ENCODE measurements around the gene GYS1. TPM values are rescaled to one million over a fixed set of nuclear protein-coding genes. Genes with fewer than 3 reads are reported as not detected.
A peak's percentile ranks its signal among the peaks of the same experiment; 100 is the strongest.
"Not testable (repeated sequence)": the region's sequence is repeated elsewhere in the genome, so short reads cannot be mapped to it uniquely, and the experiment has no call there.

Gene GYS1
- total RNA-seq, 1 donor: 43.2 TPM

GRCh38 chr19:49024233-49024632 lies 31.1 kb upstream of the GYS1 start, which contains the start of gene CGB3:
Gene CGB3, minus strand, starts transcription at chr19:49024333. Its CDS starts 362 bp downstream, at chr19:49023971.
- DNase-seq (ENCODE audit: low read depth); H3K4me3 ChIP-seq (ENCODE audit: low read depth, low read length): not testable (repeated sequence)

GRCh38 chr19:49022116-49022515 lies 29.0 kb upstream of the GYS1 start:
- no peak overlapping the region for H3K4me3 ChIP-seq (ENCODE audit: low read depth, low read length)
- no peak for DNase-seq (ENCODE audit: low read depth)
- no peak for TF ChIP-seq CTCF (IDR thresholded peaks at IDR 0.05; ENCODE audit: insufficient read depth, low read depth, low read length)

GRCh38 chr19:49020931-49021895 lies 28.1 kb upstream of the GYS1 start:
- no peak overlapping the region for H3K4me3 ChIP-seq (ENCODE audit: low read depth, low read length)
- TF ChIP-seq CTCF (IDR thresholded peaks at IDR 0.05; ENCODE audit: insufficient read depth, low read depth, low read length): no peak
- peak; percentile 34 for DNase-seq (ENCODE audit: low read depth)

- TF ChIP-seq CTCF (IDR thresholded peaks at IDR 0.05; ENCODE audit: insufficient read depth, low read depth, low read length): no peak
- no peak for DNase-seq (ENCODE audit: low read depth)
- no peak overlapping the region for H3K4me3 ChIP-seq (ENCODE audit: low read depth, low read length)
Measured at GRCh38 chr19:49020342-49020741, 27.2 kb upstream of the GYS1 start.

- TF ChIP-seq CTCF (IDR thresholded peaks at IDR 0.05; ENCODE audit: insufficient read depth, low read depth, low read length): no peak
- DNase-seq (ENCODE audit: low read depth): peak; percentile 68
- peak overlapping the region; percentile 55 for H3K4me3 ChIP-seq (ENCODE audit: low read depth, low read length)
Measured at GRCh38 chr19:49019242-49019932, 26.3 kb upstream of the GYS1 start.

DNA sequence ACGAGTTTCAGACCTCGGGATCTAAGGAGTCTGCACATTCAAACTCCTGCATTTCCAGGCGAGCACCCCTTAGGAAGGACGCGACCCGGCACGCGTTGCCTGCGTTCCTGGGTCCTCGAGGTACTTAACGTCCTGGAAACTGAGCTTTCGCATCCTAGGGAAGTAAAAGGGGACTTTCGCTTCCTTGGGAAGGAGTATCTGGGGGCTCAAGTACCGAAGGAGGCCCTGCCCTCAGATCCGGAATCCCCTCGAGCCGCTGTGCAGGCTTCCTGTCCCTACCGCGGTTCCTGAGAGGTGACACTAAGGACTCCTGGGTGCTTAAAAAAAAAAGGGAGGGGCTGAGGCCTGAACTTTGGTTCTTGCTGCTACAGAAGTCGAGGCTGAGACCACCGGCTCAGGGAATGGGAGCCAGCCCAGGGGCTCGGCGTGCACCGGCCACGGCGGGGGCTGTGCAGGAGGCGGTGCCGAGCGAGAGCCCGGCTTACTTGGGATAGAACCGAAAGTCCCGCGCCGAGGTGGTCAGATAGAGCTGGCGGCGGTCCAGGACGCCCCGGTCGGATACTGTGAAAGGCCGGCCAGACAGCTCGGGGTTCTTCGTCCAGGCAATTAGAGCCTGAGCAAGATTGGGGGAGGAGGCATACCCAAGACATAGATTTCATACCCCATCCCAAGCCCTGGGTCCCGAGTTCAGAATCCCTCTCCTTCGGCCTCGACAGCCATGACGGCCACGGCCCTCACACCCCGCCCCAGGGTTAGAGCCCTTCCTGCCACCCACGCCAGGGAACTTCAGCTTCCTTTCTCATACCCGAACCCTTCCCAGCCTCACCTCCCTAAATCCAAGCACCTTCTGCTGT lies 25.5 kb upstream of the GYS1 start:
- peak overlapping the region; percentile 55 for H3K4me3 ChIP-seq (ENCODE audit: low read depth, low read length)
- DNase-seq (ENCODE audit: low read depth): not testable (repeated sequence)

- H3K4me3 ChIP-seq (ENCODE audit: low read depth, low read length): peak overlapping the region; percentile 55
- DNase-seq (ENCODE audit: low read depth): peak; percentile 46
- TF ChIP-seq CTCF (IDR thresholded peaks at IDR 0.05; ENCODE audit: insufficient read depth, low read depth, low read length): peak; percentile 54
Measured at GRCh38 chr19:49017666-49018351, 24.7 kb upstream of the GYS1 start.
